DND-41 (cell line): ENCODE data around the gene OR6Y1.

Source experiments
- ATAC-seq: fragments of 200-7000 bp; cut with Tn5 transposase; 3 replicates; pipeline ENCODE4 v1.9.1; 2021; ENCODE audit warnings: low read depth; ENCODE audit not compliant: insufficient read depth
- DNase-seq: peaks from one replicate; pipeline ENCODE4 v3.0.0-alpha.2; 2020
- H2AFZ ChIP-seq: 2 replicates; pipeline ENCODE4 v1.6.0; 2012; ENCODE audit warnings: low read depth, low read length
- H3K27ac ChIP-seq: 2 replicates; pipeline ENCODE4 v1.5.1; 2012; ENCODE audit warnings: low read length, inconsistent platforms
- H3K27me3 ChIP-seq: fragments of 200-600 bp; sonication (generic); 2 replicates; pipeline ENCODE4 v1.6.0; 2012; ENCODE audit warnings: low read length, mild to moderate bottlenecking, inconsistent platforms; ENCODE audit not compliant: insufficient read depth, poor library complexity
- H3K36me3 ChIP-seq: 2 replicates; pipeline ENCODE4 v1.5.1; 2012; ENCODE audit warnings: low read length, inconsistent platforms; ENCODE audit not compliant: insufficient read depth
- H3K4me1 ChIP-seq: 2 replicates; pipeline ENCODE4 v1.5.1; 2012; ENCODE audit warnings: mild to moderate bottlenecking, low read length; ENCODE audit not compliant: insufficient read depth
- H3K4me2 ChIP-seq: 2 replicates; pipeline ENCODE4 v1.6.0; 2012; ENCODE audit warnings: mild to moderate bottlenecking, moderate library complexity, low read length, inconsistent platforms; ENCODE audit not compliant: insufficient read depth
- H3K4me3 ChIP-seq, 2 experiments: fragments of 200-600 bp in 1 of 2; shearing (Covaris generic) in 1 of 2; 2 replicates each; pipeline ENCODE4 v1.5.1; 2012 to 2016; ENCODE audit warnings: inconsistent platforms in 2 of 2, low read length in 2 of 2, mild to moderate bottlenecking in 2 of 2, low read depth in 1 of 2, moderate library complexity in 1 of 2
- H3K79me2 ChIP-seq: 2 replicates; pipeline ENCODE4 v1.6.0; 2012; ENCODE audit warnings: low read length, inconsistent platforms; ENCODE audit not compliant: insufficient read depth
- H3K9ac ChIP-seq: 2 replicates; pipeline ENCODE4 v1.6.0; 2012; ENCODE audit warnings: low read depth, mild to moderate bottlenecking, inconsistent platforms, low read length, moderate library complexity
- H3K9me3 ChIP-seq: 2 replicates; pipeline ENCODE4 v1.5.1; 2012; ENCODE audit warnings: low read length, moderate library complexity, mild to moderate bottlenecking, inconsistent platforms; ENCODE audit not compliant: insufficient read depth, severe bottlenecking
- H4K20me1 ChIP-seq: 2 replicates; pipeline ENCODE4 v1.6.0; 2012; ENCODE audit warnings: low read length; ENCODE audit not compliant: insufficient read depth
- EZH2 ChIP-seq: IDR thresholded peaks from 3 replicates; pipeline ENCODE4 v1.6.1; 2012; ENCODE audit warnings: borderline replicate concordance, low read depth, mild to moderate bottlenecking, moderate library complexity, low read length, inconsistent platforms; ENCODE audit not compliant: severe bottlenecking
- TF ChIP-seq, protein P1 (sequence below): IDR thresholded peaks from 2 replicates; pipeline ENCODE4 v1.5.1; 2012; ENCODE audit warnings: borderline replicate concordance, low read length, moderate library complexity, mild to moderate bottlenecking; ENCODE audit not compliant: poor library complexity, severe bottlenecking; ENCODE audit errors: extremely low read depth

OR6Y1 gene

DNA sequence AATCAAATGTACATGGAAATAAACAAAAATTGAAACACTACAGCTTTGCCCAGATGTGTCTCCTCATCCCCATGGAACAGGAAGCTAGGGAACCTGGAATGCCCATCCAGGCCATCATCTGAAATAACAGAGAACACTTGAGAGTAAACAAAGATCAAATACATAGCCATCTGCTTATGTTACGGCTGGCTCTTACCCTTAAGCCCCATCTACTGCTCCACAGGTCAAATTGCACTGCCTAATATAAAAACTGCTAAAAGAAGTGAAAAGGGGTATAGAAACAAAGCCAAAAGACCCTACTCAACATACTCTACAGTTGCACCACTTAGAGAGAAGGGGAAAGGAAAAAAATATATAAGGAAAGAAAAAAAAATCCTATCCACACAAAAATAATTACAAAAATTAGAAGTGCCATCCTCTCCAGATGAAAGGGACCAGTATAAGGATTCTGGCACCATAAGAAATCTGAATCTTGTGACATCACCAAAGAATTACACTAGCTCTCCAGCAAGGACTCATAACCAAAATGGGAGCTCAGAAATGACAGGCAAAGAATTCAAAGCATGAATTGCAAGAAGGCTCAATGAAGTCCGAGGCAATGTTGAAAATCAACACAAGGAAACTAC lies 26.9 kb downstream of the OR6Y1 start:
- no peak overlapping the region for H2AFZ ChIP-seq
- H3K36me3 ChIP-seq: no peaks in the 10 kb centered on the region
- no peaks in the 10 kb centered on the region for H3K27me3 ChIP-seq
- TF ChIP-seq, protein P1, sequence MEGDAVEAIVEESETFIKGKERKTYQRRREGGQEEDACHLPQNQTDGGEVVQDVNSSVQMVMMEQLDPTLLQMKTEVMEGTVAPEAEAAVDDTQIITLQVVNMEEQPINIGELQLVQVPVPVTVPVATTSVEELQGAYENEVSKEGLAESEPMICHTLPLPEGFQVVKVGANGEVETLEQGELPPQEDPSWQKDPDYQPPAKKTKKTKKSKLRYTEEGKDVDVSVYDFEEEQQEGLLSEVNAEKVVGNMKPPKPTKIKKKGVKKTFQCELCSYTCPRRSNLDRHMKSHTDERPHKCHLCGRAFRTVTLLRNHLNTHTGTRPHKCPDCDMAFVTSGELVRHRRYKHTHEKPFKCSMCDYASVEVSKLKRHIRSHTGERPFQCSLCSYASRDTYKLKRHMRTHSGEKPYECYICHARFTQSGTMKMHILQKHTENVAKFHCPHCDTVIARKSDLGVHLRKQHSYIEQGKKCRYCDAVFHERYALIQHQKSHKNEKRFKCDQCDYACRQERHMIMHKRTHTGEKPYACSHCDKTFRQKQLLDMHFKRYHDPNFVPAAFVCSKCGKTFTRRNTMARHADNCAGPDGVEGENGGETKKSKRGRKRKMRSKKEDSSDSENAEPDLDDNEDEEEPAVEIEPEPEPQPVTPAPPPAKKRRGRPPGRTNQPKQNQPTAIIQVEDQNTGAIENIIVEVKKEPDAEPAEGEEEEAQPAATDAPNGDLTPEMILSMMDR: peak; percentile 89
- no peak for TF ChIP-seq EZH2
- H3K79me2 ChIP-seq: no peaks in the 10 kb centered on the region
- peak; percentile 49 for DNase-seq
- no peak overlapping the region for H3K4me2 ChIP-seq
- no peaks in the 10 kb centered on the region for H3K9me3 ChIP-seq
- no peak overlapping the region for H3K4me3 ChIP-seq
- ATAC-seq: peak; percentile 96
- no peak overlapping the region for H3K27ac ChIP-seq
- H4K20me1 ChIP-seq: no peaks in the 10 kb centered on the region
- H3K9ac ChIP-seq: no peak overlapping the region
- H3K4me1 ChIP-seq: peaks cover 10% of the 10 kb centered on the region

DNA sequence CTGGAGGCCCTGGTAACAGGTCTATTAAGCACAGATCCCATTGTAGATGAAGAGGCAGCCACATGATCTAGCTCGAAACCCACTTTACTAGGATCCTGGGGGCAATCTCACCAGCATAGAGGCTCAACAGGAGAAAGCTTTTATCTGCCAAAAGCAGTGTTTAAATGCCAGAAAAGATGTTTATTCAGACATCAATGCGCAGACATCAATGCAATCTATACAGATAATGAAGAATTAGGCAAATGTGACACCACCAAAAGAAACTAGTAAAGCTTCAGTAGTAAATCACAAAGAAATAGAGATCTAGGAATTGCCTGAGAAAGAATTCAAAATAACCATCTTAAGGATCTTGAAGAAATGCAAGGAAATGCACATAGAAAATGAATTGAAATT lies 32.5 kb downstream of the OR6Y1 start:
- Histone ChIP-seq H3K4me2 (no peak overlapping the region), H2AFZ (no peak overlapping the region), H3K36me3 (no peaks in the 10 kb centered on the region), H4K20me1 (no peaks in the 10 kb centered on the region), H3K27ac (no peak overlapping the region), H3K27me3 (no peaks in the 10 kb centered on the region), H3K9ac (no peak overlapping the region), H3K4me3 (no peak overlapping the region), H3K9me3 (no peaks in the 10 kb centered on the region), H3K79me2 (no peaks in the 10 kb centered on the region), H3K4me1 (peaks cover 5% of the 10 kb centered on the region)
- ATAC-seq: no peak
- TF ChIP-seq, protein P1: no peak
- no peak for TF ChIP-seq EZH2
- DNase-seq: no peak

DNA sequence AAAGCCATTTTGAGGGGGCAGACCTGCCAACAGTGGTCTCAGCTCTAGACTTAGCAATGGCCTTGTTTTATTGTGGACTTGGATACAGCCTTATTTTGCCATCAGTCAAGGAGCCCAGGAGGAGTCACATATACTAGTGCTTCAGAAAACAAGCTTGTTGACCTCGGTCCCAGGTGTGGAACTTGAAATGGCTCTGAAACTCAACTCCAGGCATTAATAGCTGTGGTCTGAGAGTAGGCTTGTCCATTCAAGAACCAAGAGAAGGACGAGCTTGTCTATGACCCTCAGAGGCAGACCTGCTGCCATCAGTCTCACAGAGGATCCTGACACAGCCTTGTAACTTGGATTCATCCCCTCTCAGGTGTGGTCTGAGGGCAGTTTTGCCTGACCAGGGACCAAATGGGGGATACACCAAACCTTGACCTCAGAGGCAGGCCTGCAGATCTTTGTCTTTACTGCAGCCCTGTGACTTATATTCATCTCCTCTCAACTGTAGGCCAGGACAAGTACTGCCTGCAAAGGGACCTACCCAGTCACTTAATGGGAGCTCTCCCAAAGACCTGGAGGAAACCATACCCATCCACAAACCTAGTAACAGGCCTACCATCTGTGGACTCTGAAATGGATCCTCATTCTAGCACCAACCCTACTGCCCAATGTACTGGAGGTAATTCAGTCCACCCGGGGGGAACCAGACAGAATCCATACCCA lies 33.1 kb downstream of the OR6Y1 start:
- H4K20me1 ChIP-seq: no peaks in the 10 kb centered on the region
- no peaks in the 10 kb centered on the region for H3K36me3 ChIP-seq
- H3K4me1 ChIP-seq: 0 out of 2 replicates have a peak, but pooled peaks cover 3% of the 10 kb centered on the region
- no peak overlapping the region for H3K27ac ChIP-seq
- H3K27me3 ChIP-seq: no peaks in the 10 kb centered on the region
- no peak overlapping the region for H3K4me3 ChIP-seq
- TF ChIP-seq, protein P1: no peak
- TF ChIP-seq EZH2: no peak
- H2AFZ ChIP-seq: no peak overlapping the region
- H3K4me2 ChIP-seq: no peak overlapping the region
- no peak for ATAC-seq
- no peaks in the 10 kb centered on the region for H3K79me2 ChIP-seq
- no peak overlapping the region for H3K9ac ChIP-seq
- no peaks in the 10 kb centered on the region for H3K9me3 ChIP-seq
- DNase-seq: no peak
